ENCODE measurements around the gene PPP1R7.

PPP1R7 gene

GRCh38 chr2:241159116-241159515 is 8.8 kb downstream of the PPP1R7 start:
- Histone ChIP-seq H3K36me3 (peaks cover 30 to 84% (median 40%) of the 10 kb centered on the region in 3 donors), H3K27me3 (no peaks in the 10 kb centered on the region), H3K9me3 (no peaks in the 10 kb centered on the region), H3K4me1 (peaks cover 0 to 19% (median 9%) of the 10 kb centered on the region in 4 donors), H3K27ac (no peak overlapping the region), H3K4me3 (no peak overlapping the region)
- TF ChIP-seq CTCF (IDR thresholded peaks at IDR 0.05), result no peak
- no peak for DNase-seq
- intact Hi-C loops (cut with DNase I; ENCODE audit: low total_unique reads), result loop anchor here (10.0 kb wide), 1 partner anchor 564 kb away; no protein-coding TSS in a partner anchor

- no peaks in the 10 kb centered on the region for H3K9me3 ChIP-seq
- H3K36me3 ChIP-seq, result peaks cover 41 to 83% (median 46%) of the 10 kb centered on the region in 3 donors
These were observed 10.1 kb downstream of the PPP1R7 start for GRCh38 chr2:241160318-241160717.

GRCh38 chr2:241161646-241162281 is 11.5 kb downstream of the PPP1R7 start:
- intact Hi-C loops (cut with DNase I; ENCODE audit: low total_unique reads), result no loop called here

More at GRCh38 chr2:241160318-241160717, 10.1 kb downstream of the PPP1R7 start:
- Histone ChIP-seq H3K27me3 (no peaks in the 10 kb centered on the region), H3K4me3 (no peak overlapping the region), H3K27ac (no peak overlapping the region), H3K4me1 (peaks cover 0 to 19% (median 9%) of the 10 kb centered on the region in 4 donors)
- no peak for TF ChIP-seq CTCF (IDR thresholded peaks at IDR 0.05)
- DNase-seq, result no peak
- intact Hi-C loops (cut with DNase I; ENCODE audit: low total_unique reads), result no loop called here

GRCh38 chr2:241163601-241164118 is 13.4 kb downstream of the PPP1R7 start:
- no peak overlapping the region for H3K4me3 ChIP-seq
- peaks cover 61 to 85% (median 61%) of the 10 kb centered on the region in 3 donors for H3K36me3 ChIP-seq
- peaks cover 0 to 19% (median 9%) of the 10 kb centered on the region in 4 donors for H3K4me1 ChIP-seq
- intact Hi-C loops (cut with DNase I; ENCODE audit: low total_unique reads), result no loop called here
- no peak overlapping the region for H3K27ac ChIP-seq
- no peaks in the 10 kb centered on the region for H3K9me3 ChIP-seq
- TF ChIP-seq CTCF (IDR thresholded peaks at IDR 0.05), result no peak
- no peaks in the 10 kb centered on the region for H3K27me3 ChIP-seq
- no peak for DNase-seq

More at GRCh38 chr2:241161646-241162281, 11.5 kb downstream of the PPP1R7 start:
- Histone ChIP-seq H3K27me3 (no peaks in the 10 kb centered on the region), H3K4me1 (peaks cover 0 to 19% (median 9%) of the 10 kb centered on the region in 4 donors), H3K9me3 (no peaks in the 10 kb centered on the region), H3K27ac (peak overlapping the region; percentile 47 to 73), H3K4me3 (no peak overlapping the region), H3K36me3 (peaks cover 52 to 85% (median 55%) of the 10 kb centered on the region in 3 donors)
- DNase-seq, result peak; percentile 86 to 94
- TF ChIP-seq CTCF (IDR thresholded peaks at IDR 0.05), result no peak

- Histone ChIP-seq H3K4me3 (no peak overlapping the region), H3K27me3 (no peaks in the 10 kb centered on the region), H3K36me3 (peaks cover 83 to 94% (median 90%) of the 10 kb centered on the region in 3 donors), H3K9me3 (peaks cover 0 to 18% (median 0%) of the 10 kb centered on the region in 3 donors), H3K4me1 (no peaks in the 10 kb centered on the region), H3K27ac (no peak overlapping the region)
- no peak for DNase-seq
- TF ChIP-seq CTCF (IDR thresholded peaks at IDR 0.05), result no peak
- intact Hi-C loops (cut with DNase I; ENCODE audit: low total_unique reads), result no loop called here
These were observed 18.1 kb downstream of the PPP1R7 start for GRCh38 chr2:241168366-241168765.
